K562 (cell line): ENCODE results near the gene MED20. TPM values are rescaled to one million over a fixed set of nuclear protein-coding genes. Genes with fewer than 3 reads are reported as not detected.

Experiments used
- BRCA1 ChIP-seq, 2 experiments: fragments of 450-650 bp in 1 of 2; sonication (generic) in 1 of 2; formaldehyde crosslinking in 1 of 2; IDR thresholded peaks; 2 replicates each; pipeline versions ENCODE4 v1.5.0 to v1.6.1; 2017 to 2020; ENCODE audit warnings: mild to moderate bottlenecking in 1 of 2, missing genetic modification reagents in 1 of 2
- ETS2 ChIP-seq: IDR thresholded peaks from 2 replicates; pipeline ENCODE4 v1.6.1; 2016; ENCODE audit warnings: borderline replicate concordance, missing genetic modification characterization, mild to moderate bottlenecking, moderate library complexity, missing compliant biosample characterization; ENCODE audit not compliant: poor library complexity, severe bottlenecking
- TBP ChIP-seq: optimal IDR thresholded peaks from 2 replicates; pipeline ENCODE3; 2011; ENCODE audit warnings: low read depth, low read length, improper control_type of control experiment
- ZNF23 ChIP-seq: fragments of 250-450 bp; sonication (Bioruptor Pico); IDR thresholded peaks from 2 replicates; pipeline ENCODE4 v1.4.0; 2020; ENCODE audit warnings: mild to moderate bottlenecking
- ZNF324 ChIP-seq: fragments of 250-450 bp; sonication (Bioruptor Pico); IDR thresholded peaks from 2 replicates; pipeline ENCODE4 v1.4.0; 2020; ENCODE audit warnings: mild to moderate bottlenecking
- ZNF785 ChIP-seq: fragments of 250-450 bp; sonication (Bioruptor Pico); IDR thresholded peaks from 2 replicates; pipeline ENCODE4 v1.4.0; 2020; ENCODE audit warnings: mild to moderate bottlenecking
- polyA plus RNA-seq, 8 experiments: library from polyadenylated mRNA; depleted of rRNA in 4 of 8; stranded (reverse) in 5 of 8; unstranded in 3 of 8; fragments of >200 nt; fragmentation: Nextera tagmentation in 2 of 8; fragmentation: Illumina TruSeq in 1 of 8; extraction: Ambion mirVana in 2 of 8; extraction: Trizol in 1 of 8; gene quantifications; 2 replicates each; pipeline versions ENCODE4 v1.2.1 to v1.2.3, GENCODE V29; 2011 to 2014; ENCODE audit warnings: inconsistent platforms in 1 of 8, missing spikeins in 1 of 8
- total RNA-seq, 7 experiments: library from RNA; depleted of rRNA in 6 of 7; stranded (reverse); fragments of >200 nt in 6 of 7; fragmentation: Illumina TruSeq in 2 of 7; extraction: Trizol in 2 of 7; gene quantifications; 2 replicates each; pipeline versions ENCODE4 v1.2.1 to v1.2.3, GENCODE V29; 2011 to 2021; ENCODE audit warnings: low replicate concordance in 1 of 7
- TF ChIP-seq, protein P1 (sequence below): fragments of 450-650 bp; IDR thresholded peaks from 2 replicates; pipeline ENCODE4 v1.7.1; 2018; ENCODE audit warnings: mild to moderate bottlenecking, low read depth; ENCODE audit not compliant: partially characterized antibody
- TF ChIP-seq, protein P2 (sequence below), 2 experiments: fragments of 450-650 bp in 1 of 2; IDR thresholded peaks; 2 replicates each; pipeline ENCODE4 v1.6.1; 2011 to 2017; ENCODE audit warnings: low read depth in 2 of 2, antibody characterized with exemption in 1 of 2, borderline replicate concordance in 1 of 2, low read length in 1 of 2, mild to moderate bottlenecking in 1 of 2, mixed read lengths in 1 of 2; ENCODE audit not compliant: control insufficient read depth in 1 of 2
- TF ChIP-seq, protein P3 (sequence below): fragments of 450-650 bp; IDR thresholded peaks from 2 replicates; pipeline ENCODE4 v1.6.1; 2014; ENCODE audit warnings: low read depth, mild to moderate bottlenecking, moderate library complexity, borderline replicate concordance
- TF ChIP-seq, protein P4 (sequence below), 2 experiments: IDR thresholded peaks in 1 of 2; conservative IDR thresholded peaks in 1 of 2; 2 replicates each; pipeline ENCODE4 v1.6.1; 2016; ENCODE audit warnings: low read depth in 2 of 2, mild to moderate bottlenecking in 1 of 2, missing compliant biosample characterization in 1 of 2, missing genetic modification characterization in 1 of 2, moderate library complexity in 1 of 2
- TF ChIP-seq, protein P5 (sequence below): sonication (generic); formaldehyde crosslinking; IDR thresholded peaks from 2 replicates; pipeline ENCODE4 v1.8.1; 2022; ENCODE audit warnings: missing genetic modification reagents
- TF ChIP-seq, protein P6 (sequence below): IDR thresholded peaks from 2 replicates; pipeline ENCODE4 v1.6.1; 2011; ENCODE audit not compliant: insufficient read length; ENCODE audit errors: extremely low read depth

Gene MED20
- total and polyA plus RNA-seq, 9 of the 15 experiments (the other 6 are each of a cell fraction or from before 2014, with no cell fraction given): 27.3 to 80.9 (median 46.0) TPM

DNA sequence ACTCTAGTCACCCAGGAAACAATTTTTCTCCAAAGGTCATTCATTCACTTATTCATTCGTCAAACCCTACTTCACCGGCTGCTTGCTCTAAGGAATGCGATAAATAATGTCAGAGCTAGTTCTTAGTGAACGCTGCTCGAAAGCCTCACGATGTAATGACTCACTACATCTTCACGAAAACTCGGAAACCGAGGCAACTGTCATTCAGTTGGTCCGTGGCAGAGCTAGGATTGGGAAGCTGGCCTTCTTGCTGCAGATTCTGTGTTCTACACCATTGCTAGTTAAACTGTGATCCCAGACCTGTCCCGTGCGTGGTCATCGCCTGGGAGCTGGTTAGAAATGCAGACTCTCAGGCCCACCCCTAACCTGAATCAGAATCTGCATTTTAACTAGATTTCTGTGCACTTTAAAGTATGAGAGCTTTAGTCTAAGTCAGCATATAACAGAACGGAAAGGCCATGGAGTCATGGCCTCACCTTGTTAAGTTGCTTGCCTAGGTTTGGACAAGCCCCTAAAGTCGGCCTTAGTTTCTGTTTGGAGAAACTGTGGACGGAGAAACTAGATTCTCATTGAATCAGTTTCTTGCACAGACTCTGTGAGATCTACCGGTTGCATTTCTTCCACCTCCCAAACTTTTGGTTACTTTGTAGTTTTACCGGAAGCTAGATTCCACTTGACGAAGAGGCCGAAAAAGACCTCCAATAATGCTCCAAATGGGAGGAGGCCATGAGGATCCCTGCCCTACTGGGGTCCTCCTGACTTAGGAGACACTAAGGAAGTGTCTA is 21.3 kb upstream of the MED20 start (continued):
- TF ChIP-seq ETS2 (tag): no peak
- TF ChIP-seq ZNF785: no peak
- TF ChIP-seq, protein P1, sequence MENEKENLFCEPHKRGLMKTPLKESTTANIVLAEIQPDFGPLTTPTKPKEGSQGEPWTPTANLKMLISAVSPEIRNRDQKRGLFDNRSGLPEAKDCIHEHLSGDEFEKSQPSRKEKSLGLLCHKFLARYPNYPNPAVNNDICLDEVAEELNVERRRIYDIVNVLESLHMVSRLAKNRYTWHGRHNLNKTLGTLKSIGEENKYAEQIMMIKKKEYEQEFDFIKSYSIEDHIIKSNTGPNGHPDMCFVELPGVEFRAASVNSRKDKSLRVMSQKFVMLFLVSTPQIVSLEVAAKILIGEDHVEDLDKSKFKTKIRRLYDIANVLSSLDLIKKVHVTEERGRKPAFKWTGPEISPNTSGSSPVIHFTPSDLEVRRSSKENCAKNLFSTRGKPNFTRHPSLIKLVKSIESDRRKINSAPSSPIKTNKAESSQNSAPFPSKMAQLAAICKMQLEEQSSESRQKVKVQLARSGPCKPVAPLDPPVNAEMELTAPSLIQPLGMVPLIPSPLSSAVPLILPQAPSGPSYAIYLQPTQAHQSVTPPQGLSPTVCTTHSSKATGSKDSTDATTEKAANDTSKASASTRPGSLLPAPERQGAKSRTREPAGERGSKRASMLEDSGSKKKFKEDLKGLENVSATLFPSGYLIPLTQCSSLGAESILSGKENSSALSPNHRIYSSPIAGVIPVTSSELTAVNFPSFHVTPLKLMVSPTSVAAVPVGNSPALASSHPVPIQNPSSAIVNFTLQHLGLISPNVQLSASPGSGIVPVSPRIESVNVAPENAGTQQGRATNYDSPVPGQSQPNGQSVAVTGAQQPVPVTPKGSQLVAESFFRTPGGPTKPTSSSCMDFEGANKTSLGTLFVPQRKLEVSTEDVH: no peak
- TF ChIP-seq, protein P2, sequence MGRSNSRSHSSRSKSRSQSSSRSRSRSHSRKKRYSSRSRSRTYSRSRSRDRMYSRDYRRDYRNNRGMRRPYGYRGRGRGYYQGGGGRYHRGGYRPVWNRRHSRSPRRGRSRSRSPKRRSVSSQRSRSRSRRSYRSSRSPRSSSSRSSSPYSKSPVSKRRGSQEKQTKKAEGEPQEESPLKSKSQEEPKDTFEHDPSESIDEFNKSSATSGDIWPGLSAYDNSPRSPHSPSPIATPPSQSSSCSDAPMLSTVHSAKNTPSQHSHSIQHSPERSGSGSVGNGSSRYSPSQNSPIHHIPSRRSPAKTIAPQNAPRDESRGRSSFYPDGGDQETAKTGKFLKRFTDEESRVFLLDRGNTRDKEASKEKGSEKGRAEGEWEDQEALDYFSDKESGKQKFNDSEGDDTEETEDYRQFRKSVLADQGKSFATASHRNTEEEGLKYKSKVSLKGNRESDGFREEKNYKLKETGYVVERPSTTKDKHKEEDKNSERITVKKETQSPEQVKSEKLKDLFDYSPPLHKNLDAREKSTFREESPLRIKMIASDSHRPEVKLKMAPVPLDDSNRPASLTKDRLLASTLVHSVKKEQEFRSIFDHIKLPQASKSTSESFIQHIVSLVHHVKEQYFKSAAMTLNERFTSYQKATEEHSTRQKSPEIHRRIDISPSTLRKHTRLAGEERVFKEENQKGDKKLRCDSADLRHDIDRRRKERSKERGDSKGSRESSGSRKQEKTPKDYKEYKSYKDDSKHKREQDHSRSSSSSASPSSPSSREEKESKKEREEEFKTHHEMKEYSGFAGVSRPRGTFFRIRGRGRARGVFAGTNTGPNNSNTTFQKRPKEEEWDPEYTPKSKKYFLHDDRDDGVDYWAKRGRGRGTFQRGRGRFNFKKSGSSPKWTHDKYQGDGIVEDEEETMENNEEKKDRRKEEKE (IDR thresholded peaks at IDR 0.05; ENCODE audit: borderline replicate concordance in 1 of 2, control insufficient read depth in 1 of 2, low read depth in 2 of 2, low read length in 1 of 2): no peak
- TF ChIP-seq BRCA1 (IDR thresholded peaks at IDR 0.05): no peak
- TF ChIP-seq BRCA1 (CRISPR knock-in tag; IDR thresholded peaks at IDR 0.05): no peak
- TF ChIP-seq, protein P3, sequence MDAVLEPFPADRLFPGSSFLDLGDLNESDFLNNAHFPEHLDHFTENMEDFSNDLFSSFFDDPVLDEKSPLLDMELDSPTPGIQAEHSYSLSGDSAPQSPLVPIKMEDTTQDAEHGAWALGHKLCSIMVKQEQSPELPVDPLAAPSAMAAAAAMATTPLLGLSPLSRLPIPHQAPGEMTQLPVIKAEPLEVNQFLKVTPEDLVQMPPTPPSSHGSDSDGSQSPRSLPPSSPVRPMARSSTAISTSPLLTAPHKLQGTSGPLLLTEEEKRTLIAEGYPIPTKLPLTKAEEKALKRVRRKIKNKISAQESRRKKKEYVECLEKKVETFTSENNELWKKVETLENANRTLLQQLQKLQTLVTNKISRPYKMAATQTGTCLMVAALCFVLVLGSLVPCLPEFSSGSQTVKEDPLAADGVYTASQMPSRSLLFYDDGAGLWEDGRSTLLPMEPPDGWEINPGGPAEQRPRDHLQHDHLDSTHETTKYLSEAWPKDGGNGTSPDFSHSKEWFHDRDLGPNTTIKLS: no peak
- no peak for TF ChIP-seq ZNF23 (CRISPR knock-in tag)
- TF ChIP-seq, protein P4, sequence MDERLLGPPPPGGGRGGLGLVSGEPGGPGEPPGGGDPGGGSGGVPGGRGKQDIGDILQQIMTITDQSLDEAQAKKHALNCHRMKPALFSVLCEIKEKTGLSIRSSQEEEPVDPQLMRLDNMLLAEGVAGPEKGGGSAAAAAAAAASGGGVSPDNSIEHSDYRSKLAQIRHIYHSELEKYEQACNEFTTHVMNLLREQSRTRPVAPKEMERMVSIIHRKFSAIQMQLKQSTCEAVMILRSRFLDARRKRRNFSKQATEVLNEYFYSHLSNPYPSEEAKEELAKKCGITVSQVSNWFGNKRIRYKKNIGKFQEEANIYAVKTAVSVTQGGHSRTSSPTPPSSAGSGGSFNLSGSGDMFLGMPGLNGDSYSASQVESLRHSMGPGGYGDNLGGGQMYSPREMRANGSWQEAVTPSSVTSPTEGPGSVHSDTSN (CRISPR knock-in tag; IDR thresholded peaks at IDR 0.05; ENCODE audit: low read depth): no peak
- TF ChIP-seq, protein P4 (tag; conservative IDR thresholded peaks at IDR 0.05; ENCODE audit: low read depth): peak; percentile 88
- no peak for TF ChIP-seq TBP
- no peak for TF ChIP-seq ZNF324 (CRISPR knock-in tag)
- TF ChIP-seq, protein P5, sequence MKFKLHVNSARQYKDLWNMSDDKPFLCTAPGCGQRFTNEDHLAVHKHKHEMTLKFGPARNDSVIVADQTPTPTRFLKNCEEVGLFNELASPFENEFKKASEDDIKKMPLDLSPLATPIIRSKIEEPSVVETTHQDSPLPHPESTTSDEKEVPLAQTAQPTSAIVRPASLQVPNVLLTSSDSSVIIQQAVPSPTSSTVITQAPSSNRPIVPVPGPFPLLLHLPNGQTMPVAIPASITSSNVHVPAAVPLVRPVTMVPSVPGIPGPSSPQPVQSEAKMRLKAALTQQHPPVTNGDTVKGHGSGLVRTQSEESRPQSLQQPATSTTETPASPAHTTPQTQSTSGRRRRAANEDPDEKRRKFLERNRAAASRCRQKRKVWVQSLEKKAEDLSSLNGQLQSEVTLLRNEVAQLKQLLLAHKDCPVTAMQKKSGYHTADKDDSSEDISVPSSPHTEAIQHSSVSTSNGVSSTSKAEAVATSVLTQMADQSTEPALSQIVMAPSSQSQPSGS (CRISPR knock-in tag): no peak
- TF ChIP-seq, protein P6, sequence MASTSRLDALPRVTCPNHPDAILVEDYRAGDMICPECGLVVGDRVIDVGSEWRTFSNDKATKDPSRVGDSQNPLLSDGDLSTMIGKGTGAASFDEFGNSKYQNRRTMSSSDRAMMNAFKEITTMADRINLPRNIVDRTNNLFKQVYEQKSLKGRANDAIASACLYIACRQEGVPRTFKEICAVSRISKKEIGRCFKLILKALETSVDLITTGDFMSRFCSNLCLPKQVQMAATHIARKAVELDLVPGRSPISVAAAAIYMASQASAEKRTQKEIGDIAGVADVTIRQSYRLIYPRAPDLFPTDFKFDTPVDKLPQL: no peak
